ENCODE results near the gene GALNT2.

GALNT2 gene

DNA sequence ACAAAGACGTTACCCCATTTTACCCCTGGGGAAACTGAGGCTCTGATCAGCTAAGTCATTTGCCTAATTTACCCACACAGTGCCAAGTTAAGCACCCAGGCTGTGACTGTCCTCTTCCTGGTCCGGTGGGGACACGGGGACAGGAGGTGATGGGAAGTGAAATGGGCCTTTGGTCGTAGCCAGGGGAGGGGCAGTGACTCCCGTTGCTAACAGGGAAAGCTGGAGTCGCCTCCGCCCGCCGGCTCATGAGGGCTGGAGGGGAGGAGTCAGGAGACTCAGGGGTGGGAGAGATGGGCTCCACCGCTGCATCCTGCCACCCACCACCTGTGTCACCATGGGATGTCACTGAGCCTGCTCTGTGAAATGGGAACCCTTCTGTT, 219.8 kb downstream of the GALNT2 start:
- H3K27ac ChIP-seq (ENCODE audit: low read depth, low read length): no peak overlapping the region
- no peak overlapping the region for H3K4me3 ChIP-seq (ENCODE audit: low read depth, low read length)
- H3K36me3 ChIP-seq (ENCODE audit: control insufficient read depth, insufficient read depth, low read length): no peaks in the 10 kb centered on the region
- no peak overlapping the region for H3K9ac ChIP-seq (ENCODE audit: low read length)
- no peaks in the 10 kb centered on the region; the same call in none of the 2 replicates for H3K4me1 ChIP-seq (ENCODE audit: control insufficient read depth, insufficient read depth, low read length)
- no peaks in the 10 kb centered on the region for H3K9me3 ChIP-seq (ENCODE audit: control insufficient read depth, insufficient read depth, low read depth, low read length)
- peaks cover 10% of the 10 kb centered on the region; the same call in 1 of the 2 replicates for H3K27me3 ChIP-seq (ENCODE audit: control insufficient read depth, insufficient read depth, low read length)

DNA sequence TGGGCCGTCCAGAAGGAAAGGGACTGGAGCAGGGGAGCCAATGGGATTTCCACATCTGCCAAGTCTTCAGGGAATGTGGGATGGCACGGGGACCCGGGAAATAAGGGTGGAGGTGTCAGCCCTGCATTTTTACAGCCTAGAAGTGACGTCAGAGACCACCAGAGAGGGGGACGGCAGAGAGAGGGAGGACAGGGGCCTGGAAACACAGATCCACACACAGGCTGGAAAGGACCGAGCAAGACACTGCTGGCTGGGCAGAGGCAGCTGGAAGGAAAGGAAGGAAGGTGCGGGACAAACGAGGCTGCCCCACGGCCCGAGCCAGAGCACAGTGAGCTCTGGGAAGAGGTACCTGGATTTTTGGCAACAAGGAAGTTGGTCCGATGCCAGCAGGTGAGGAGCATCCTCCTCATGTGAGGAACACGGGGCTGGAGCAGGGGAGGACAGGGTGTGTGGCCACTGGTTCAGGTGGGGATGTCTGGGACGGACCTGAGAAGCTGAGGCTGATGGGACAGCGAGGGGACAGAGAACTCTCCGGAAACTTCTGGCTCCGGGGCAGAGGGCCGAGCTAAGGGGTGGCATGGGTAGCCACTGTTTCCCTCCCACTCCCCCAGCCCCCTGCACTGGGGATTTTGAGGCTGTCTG, 220.8 kb downstream of the GALNT2 start:
- Histone ChIP-seq H3K9me3 (ENCODE audit: control insufficient read depth, insufficient read depth, low read depth, low read length) (no peaks in the 10 kb centered on the region), H3K27ac (ENCODE audit: low read depth, low read length) (no peak overlapping the region), H3K36me3 (ENCODE audit: control insufficient read depth, insufficient read depth, low read length) (no peaks in the 10 kb centered on the region), H3K4me1 (ENCODE audit: control insufficient read depth, insufficient read depth, low read length) (peaks cover 7% of the 10 kb centered on the region), H3K27me3 (ENCODE audit: control insufficient read depth, insufficient read depth, low read length) (peaks cover 19% of the 10 kb centered on the region; the same call in 1 of the 2 replicates), H3K9ac (ENCODE audit: low read length) (no peak overlapping the region), H3K4me3 (ENCODE audit: low read depth, low read length) (no peak overlapping the region)

DNA sequence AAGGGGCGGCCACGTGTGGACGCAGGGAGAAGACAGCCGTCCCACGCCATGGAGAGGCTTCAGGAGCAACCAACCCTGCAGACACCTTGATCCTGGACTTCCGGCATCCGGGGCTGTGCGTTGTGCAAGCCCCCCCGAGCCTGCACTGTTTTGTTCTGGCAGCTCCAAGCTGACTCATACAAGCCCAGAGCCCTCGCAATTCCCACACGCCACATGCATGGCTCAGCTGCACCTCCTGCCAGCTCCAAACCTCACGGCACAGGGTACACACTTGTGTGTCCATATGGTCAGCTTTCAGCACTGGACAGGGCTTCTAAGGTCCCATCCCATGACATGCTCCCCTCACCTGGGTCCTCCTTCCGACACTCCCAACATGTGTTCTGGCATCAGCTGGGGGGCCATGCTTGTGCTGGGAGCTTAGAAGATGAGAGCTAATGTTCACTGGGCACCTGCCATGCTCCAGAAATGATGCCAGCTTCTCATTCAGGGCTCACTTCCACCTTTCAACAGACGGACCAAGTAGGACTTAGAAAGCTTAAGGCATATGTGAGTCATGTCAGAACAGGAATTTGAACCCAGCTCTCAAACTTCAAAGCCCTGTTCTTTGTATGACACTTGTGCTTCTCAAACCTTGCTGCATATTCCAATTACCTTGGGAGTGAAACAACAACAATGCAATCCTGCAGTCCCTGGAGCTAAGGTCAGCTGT, 221.8 kb downstream of the GALNT2 start:
- no peak overlapping the region for H3K27ac ChIP-seq (ENCODE audit: low read depth, low read length)
- no peak overlapping the region for H3K9ac ChIP-seq (ENCODE audit: low read length)
- peaks cover 29% of the 10 kb centered on the region; the same call in 1 of the 2 replicates for H3K27me3 ChIP-seq (ENCODE audit: control insufficient read depth, insufficient read depth, low read length)
- peaks cover 8% of the 10 kb centered on the region for H3K4me1 ChIP-seq (ENCODE audit: control insufficient read depth, insufficient read depth, low read length)
- no peaks in the 10 kb centered on the region for H3K36me3 ChIP-seq (ENCODE audit: control insufficient read depth, insufficient read depth, low read length)
- no peaks in the 10 kb centered on the region for H3K9me3 ChIP-seq (ENCODE audit: control insufficient read depth, insufficient read depth, low read depth, low read length)
- no peak overlapping the region for H3K4me3 ChIP-seq (ENCODE audit: low read depth, low read length)

DNA sequence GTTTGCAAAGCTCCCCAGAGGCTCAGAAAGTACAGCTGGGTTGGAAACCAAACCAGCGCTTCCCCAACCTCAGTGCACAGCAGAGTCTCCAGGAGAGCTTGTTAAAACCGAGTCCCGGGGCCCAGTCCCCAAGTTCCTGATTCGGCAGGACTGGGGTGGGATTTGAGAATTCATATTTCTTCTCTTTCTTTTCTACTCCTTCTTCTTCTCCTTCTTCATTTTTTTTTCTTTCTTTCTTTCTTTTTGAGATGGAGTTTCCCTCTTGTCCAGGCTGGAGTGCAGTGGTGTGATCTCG, 222.3 kb downstream of the GALNT2 start:
- peaks cover 31% of the 10 kb centered on the region; the same call in 1 of the 2 replicates for H3K27me3 ChIP-seq (ENCODE audit: control insufficient read depth, insufficient read depth, low read length)
- no peak overlapping the region for H3K9ac ChIP-seq (ENCODE audit: low read length)
- H3K4me1 ChIP-seq (ENCODE audit: control insufficient read depth, insufficient read depth, low read length): peaks cover 8% of the 10 kb centered on the region
- H3K36me3 ChIP-seq (ENCODE audit: control insufficient read depth, insufficient read depth, low read length): no peaks in the 10 kb centered on the region
- no peak overlapping the region for H3K27ac ChIP-seq (ENCODE audit: low read depth, low read length)
- H3K9me3 ChIP-seq (ENCODE audit: control insufficient read depth, insufficient read depth, low read depth, low read length): no peaks in the 10 kb centered on the region
- H3K4me3 ChIP-seq (ENCODE audit: low read depth, low read length): no peak overlapping the region

DNA sequence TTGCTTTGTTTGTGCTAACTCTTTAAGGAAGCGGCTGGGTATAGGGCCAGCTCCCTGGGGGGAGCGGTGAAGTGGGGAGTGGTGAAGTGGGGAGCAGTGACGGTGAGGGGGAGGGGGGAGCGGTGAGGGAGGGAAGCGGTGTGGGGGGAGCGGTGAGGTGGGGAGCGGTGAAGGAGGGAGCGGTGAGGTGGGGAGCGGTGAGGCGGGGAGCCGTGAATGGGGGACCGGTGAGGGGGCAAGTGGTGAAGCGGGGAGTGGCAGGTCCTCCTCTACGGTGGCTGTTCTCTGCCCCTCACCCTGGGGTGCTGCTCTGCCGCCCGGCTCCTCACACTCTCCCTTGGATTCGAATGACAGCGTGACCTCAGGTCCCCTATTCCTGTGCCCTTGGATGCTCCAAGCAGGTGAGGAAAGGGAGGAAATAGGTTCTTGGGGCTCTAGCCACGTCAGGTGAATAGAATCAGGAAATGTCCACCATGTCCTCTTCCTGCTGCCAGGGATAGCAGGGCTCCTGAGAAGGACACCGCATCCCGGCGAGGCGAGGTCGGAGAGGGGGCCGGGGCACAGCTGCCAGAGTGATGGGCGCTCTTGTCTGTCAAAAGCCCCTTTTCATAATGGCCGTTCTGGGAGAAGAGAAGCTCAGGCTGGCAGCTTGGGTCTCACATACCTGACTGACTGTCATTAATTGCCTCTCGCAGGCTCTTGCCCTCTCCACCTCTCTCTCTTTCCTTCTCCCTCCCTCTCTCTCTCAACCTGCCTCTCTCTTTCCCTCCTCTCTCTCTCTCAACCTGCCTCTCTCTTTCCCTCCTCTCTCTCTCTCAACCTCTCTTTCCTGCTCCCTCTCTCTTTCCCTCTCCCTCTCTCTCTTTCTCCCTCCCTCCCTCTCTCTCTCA, 224.9 kb downstream of the GALNT2 start:
- peaks cover 8% of the 10 kb centered on the region for H3K4me1 ChIP-seq (ENCODE audit: control insufficient read depth, insufficient read depth, low read length)
- peak overlapping the region; percentile 69 for H3K4me3 ChIP-seq (ENCODE audit: low read depth, low read length)
- H3K27ac ChIP-seq (ENCODE audit: low read depth, low read length): no peak overlapping the region
- peaks cover 31% of the 10 kb centered on the region; the same call in 1 of the 2 replicates for H3K27me3 ChIP-seq (ENCODE audit: control insufficient read depth, insufficient read depth, low read length)
- H3K9ac ChIP-seq (ENCODE audit: low read length): peak overlapping the region; percentile 2
- no peaks in the 10 kb centered on the region for H3K36me3 ChIP-seq (ENCODE audit: control insufficient read depth, insufficient read depth, low read length)
- H3K9me3 ChIP-seq (ENCODE audit: control insufficient read depth, insufficient read depth, low read depth, low read length): no peaks in the 10 kb centered on the region

DNA sequence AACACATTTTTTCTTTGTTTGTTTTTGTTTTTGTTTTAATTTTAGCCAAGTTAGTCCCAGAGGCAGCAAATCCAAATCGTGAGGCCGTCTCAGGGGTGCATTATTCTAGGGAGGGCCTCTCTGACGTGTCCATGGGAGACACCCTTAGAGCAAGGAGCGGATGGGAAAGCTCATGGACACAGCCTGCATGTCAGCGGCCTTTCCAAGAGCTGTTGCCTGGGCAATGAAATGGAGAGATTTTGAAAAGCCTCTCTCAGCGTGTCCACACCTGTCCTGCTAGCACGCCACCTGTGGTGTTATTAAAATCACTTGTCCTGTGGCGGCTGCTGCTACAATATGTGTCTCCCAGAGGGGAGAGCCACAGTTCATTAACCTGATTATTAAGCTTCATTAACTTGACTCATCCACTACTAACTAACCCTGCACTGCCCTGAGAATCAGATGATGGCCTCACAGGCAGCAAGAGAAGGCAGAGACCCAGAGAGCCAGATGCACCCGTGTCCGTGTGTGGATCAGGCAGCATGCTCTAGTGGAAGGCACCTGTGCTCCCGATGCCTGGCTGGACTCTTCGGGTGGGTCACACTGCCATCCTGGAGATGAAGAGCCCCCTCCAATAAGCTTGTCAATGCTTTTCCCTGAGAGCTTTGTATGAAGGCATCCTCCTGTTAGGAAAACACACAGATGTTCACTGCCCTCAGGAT, 225.8 kb downstream of the GALNT2 start:
- no peak overlapping the region for H3K9ac ChIP-seq (ENCODE audit: low read length)
- H3K36me3 ChIP-seq (ENCODE audit: control insufficient read depth, insufficient read depth, low read length): no peaks in the 10 kb centered on the region
- peaks cover 8% of the 10 kb centered on the region for H3K4me1 ChIP-seq (ENCODE audit: control insufficient read depth, insufficient read depth, low read length)
- no peak overlapping the region for H3K27ac ChIP-seq (ENCODE audit: low read depth, low read length)
- H3K4me3 ChIP-seq (ENCODE audit: low read depth, low read length): peak overlapping the region; percentile 69; the same call in 1 of the 2 replicates
- H3K27me3 ChIP-seq (ENCODE audit: control insufficient read depth, insufficient read depth, low read length): peaks cover 31% of the 10 kb centered on the region; the same call in 1 of the 2 replicates
- no peaks in the 10 kb centered on the region for H3K9me3 ChIP-seq (ENCODE audit: control insufficient read depth, insufficient read depth, low read depth, low read length)

DNA sequence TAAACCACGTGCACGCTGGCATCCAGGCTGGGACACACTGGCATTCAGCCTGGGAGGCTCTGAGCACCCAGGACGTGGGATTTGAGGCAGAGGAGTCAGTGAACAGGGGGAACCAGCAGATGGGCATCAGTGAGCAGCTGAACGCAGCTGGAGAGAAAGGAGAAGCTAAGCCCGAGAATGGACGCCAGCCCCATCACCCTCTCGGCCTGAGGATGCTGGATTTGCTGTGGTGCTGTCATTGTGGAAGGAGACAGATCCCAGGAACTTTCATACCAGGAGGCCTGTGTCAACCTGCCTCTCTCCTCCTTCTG, 226.3 kb downstream of the GALNT2 start:
- Histone ChIP-seq H3K27ac (ENCODE audit: low read depth, low read length) (no peak overlapping the region), H3K36me3 (ENCODE audit: control insufficient read depth, insufficient read depth, low read length) (no peaks in the 10 kb centered on the region), H3K9ac (ENCODE audit: low read length) (no peak overlapping the region), H3K4me3 (ENCODE audit: low read depth, low read length) (no peak overlapping the region), H3K27me3 (ENCODE audit: control insufficient read depth, insufficient read depth, low read length) (peaks cover 31% of the 10 kb centered on the region; the same call in 1 of the 2 replicates), H3K4me1 (ENCODE audit: control insufficient read depth, insufficient read depth, low read length) (peaks cover 8% of the 10 kb centered on the region), H3K9me3 (ENCODE audit: control insufficient read depth, insufficient read depth, low read depth, low read length) (no peaks in the 10 kb centered on the region)

DNA sequence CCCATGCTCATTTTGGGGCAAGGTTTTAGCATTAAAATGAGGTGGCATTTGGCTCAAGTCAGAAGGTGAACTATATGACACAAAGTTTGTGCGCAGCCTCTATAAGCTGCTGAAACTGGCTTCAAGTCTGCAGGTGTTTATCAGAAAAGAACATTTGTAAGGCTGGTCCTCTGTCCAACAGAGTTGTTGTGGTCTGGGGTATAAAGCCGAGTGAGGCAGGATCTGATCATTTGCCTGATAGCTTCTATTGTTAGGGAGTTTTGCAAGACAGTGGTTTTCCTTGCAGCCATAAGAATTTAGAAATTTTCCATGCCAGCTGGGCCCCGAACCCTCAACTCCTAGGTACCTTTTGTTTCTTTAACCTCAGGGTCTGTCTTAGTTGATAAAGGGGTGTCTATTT, 228.3 kb downstream of the GALNT2 start:
- Histone ChIP-seq H3K4me1 (ENCODE audit: control insufficient read depth, insufficient read depth, low read length) (peaks cover 8% of the 10 kb centered on the region), H3K9ac (ENCODE audit: low read length) (no peak overlapping the region), H3K27ac (ENCODE audit: low read depth, low read length) (no peak overlapping the region), H3K36me3 (ENCODE audit: control insufficient read depth, insufficient read depth, low read length) (no peaks in the 10 kb centered on the region), H3K9me3 (ENCODE audit: control insufficient read depth, insufficient read depth, low read depth, low read length) (no peaks in the 10 kb centered on the region), H3K27me3 (ENCODE audit: control insufficient read depth, insufficient read depth, low read length) (peaks cover 31% of the 10 kb centered on the region; the same call in 1 of the 2 replicates), H3K4me3 (ENCODE audit: low read depth, low read length) (no peak overlapping the region)

DNA sequence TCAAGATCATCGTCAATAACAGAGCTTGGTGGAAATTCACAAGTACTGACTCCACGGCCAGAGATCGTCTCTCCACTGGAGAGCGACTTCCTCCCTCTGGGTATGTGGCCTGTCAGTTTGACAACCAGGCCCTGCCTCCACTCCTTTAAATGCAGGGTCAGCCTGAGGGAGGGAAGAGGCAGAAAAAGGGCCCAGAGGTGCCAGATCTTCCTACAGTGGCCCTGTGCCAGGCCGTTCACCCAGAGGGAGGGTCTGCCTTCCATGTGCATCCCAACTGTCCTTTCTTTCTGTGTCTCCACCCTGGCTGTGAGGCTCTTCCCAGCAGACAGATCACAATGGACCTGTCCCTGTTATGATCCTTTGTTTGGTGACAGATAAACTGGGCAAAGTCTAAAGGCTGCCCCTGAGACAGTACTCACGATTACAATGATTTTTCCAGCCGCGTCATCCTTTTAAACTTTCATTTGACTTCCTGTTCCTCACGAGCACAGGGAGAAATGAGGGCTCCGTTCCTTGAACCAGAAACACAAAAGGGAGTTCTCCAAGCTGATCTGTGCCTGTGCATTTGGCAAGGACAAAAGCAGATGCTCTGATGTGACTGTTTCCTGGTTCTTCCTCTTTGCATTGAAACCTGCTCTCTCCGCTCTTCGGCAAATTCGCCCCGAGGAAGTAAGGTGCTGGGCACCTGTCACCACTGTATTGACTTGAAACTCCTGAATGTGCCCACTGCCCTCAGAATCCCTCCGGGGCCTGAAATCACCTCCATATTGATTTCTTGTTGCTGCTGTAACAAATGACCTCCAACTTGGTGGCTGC, 232.4 kb downstream of the GALNT2 start:
- no peaks in the 10 kb centered on the region; the same call in 1 of the 2 replicates for H3K4me1 ChIP-seq (ENCODE audit: control insufficient read depth, insufficient read depth, low read length)
- H3K36me3 ChIP-seq (ENCODE audit: control insufficient read depth, insufficient read depth, low read length): no peaks in the 10 kb centered on the region
- H3K4me3 ChIP-seq (ENCODE audit: low read depth, low read length): no peak overlapping the region
- H3K9ac ChIP-seq (ENCODE audit: low read length): no peak overlapping the region
- H3K27ac ChIP-seq (ENCODE audit: low read depth, low read length): no peak overlapping the region
- H3K9me3 ChIP-seq (ENCODE audit: control insufficient read depth, insufficient read depth, low read depth, low read length): no peaks in the 10 kb centered on the region
- H3K27me3 ChIP-seq (ENCODE audit: control insufficient read depth, insufficient read depth, low read length): no peaks in the 10 kb centered on the region
